K562 (cell line): Measurements from ENCODE around the gene CD6. TPM values are rescaled to one million over a fixed set of nuclear protein-coding genes. Genes with fewer than 3 reads are reported as not detected.

Experiments
- CEBPB ChIP-seq: fragments of 450-650 bp; IDR thresholded peaks from 2 replicates; pipeline ENCODE4 v1.6.1; 2016; ENCODE audit warnings: missing genetic modification characterization, missing compliant biosample characterization
- DDX20 ChIP-seq: fragments of 450-650 bp; IDR thresholded peaks from 2 replicates; pipeline ENCODE4 v1.6.1; 2016; ENCODE audit warnings: missing genetic modification characterization, low read depth, mild to moderate bottlenecking, missing compliant biosample characterization, moderate library complexity
- DPF2 ChIP-seq: fragments of 450-650 bp; IDR thresholded peaks from 2 replicates; pipeline ENCODE4 v1.6.1; 2016
- GABPB2 ChIP-seq: fragments of 250-450 bp; sonication (Bioruptor Pico); conservative IDR thresholded peaks from 2 replicates; pipeline ENCODE4 v1.5.1; 2021; ENCODE audit warnings: mild to moderate bottlenecking
- KDM1A ChIP-seq, 2 experiments: fragments of 450-650 bp; IDR thresholded peaks; 2 replicates each; pipeline ENCODE4 v1.6.1; 2016; ENCODE audit warnings: mild to moderate bottlenecking in 2 of 2
- L3MBTL2 ChIP-seq: fragments of 450-650 bp; IDR thresholded peaks from 2 replicates; pipeline ENCODE4 v1.6.1; 2016; ENCODE audit warnings: mild to moderate bottlenecking, moderate library complexity
- LARP7 ChIP-seq: fragments of 450-650 bp; IDR thresholded peaks from 2 replicates; pipeline ENCODE4 v1.6.1; 2016
- NR2C1 ChIP-seq, 2 experiments: fragments of 450-650 bp; IDR thresholded peaks; 2 replicates each; pipeline ENCODE4 v1.6.1; 2017; ENCODE audit warnings: mild to moderate bottlenecking in 2 of 2, antibody characterized with exemption in 1 of 2, inconsistent platforms in 1 of 2, missing compliant biosample characterization in 1 of 2, missing genetic modification characterization in 1 of 2
- POLR2A ChIP-seq: fragments of 450-650 bp; conservative IDR thresholded peaks from 2 replicates; pipeline ENCODE4 v1.6.1; 2016
- SMAD4 ChIP-seq: fragments of 250-450 bp; sonication (Bioruptor Pico); conservative IDR thresholded peaks from 2 replicates; pipeline ENCODE4 v1.8.0; 2021; ENCODE audit warnings: inconsistent platforms, mild to moderate bottlenecking, moderate library complexity
- TAF9B ChIP-seq: fragments of 450-650 bp; IDR thresholded peaks from 2 replicates; pipeline ENCODE4 v1.6.1; 2018; ENCODE audit warnings: mild to moderate bottlenecking; ENCODE audit not compliant: partially characterized antibody
- TEAD1 ChIP-seq, 2 experiments: fragments of 450-650 bp in 1 of 2; sonication (generic) in 1 of 2; formaldehyde crosslinking; IDR thresholded peaks; 2 replicates each; pipeline versions ENCODE4 v1.4.0 to v1.8.0; 2020 to 2022; ENCODE audit warnings: mild to moderate bottlenecking in 2 of 2, missing genetic modification reagents in 1 of 2
- ZBTB8A ChIP-seq: fragments of 450-650 bp; IDR thresholded peaks from 2 replicates; pipeline ENCODE4 v1.6.1; 2018; ENCODE audit warnings: mild to moderate bottlenecking, moderate library complexity; ENCODE audit not compliant: partially characterized antibody
- ZNF239 ChIP-seq: fragments of 250-450 bp; sonication (Bioruptor Pico); IDR thresholded peaks from 2 replicates; pipeline ENCODE4 v1.4.0; 2020; ENCODE audit warnings: mild to moderate bottlenecking
- ZNF280A ChIP-seq: fragments of 450-650 bp; IDR thresholded peaks from 2 replicates; pipeline ENCODE4 v1.6.1; 2018; ENCODE audit warnings: mild to moderate bottlenecking, low read depth; ENCODE audit not compliant: partially characterized antibody
- ZNF586 ChIP-seq: fragments of 450-650 bp; formaldehyde crosslinking; conservative IDR thresholded peaks from 2 replicates; pipeline ENCODE4 v1.4.0; 2020; ENCODE audit warnings: mild to moderate bottlenecking, moderate library complexity
- polyA plus RNA-seq, 8 experiments: library from polyadenylated mRNA; depleted of rRNA in 4 of 8; stranded (reverse) in 5 of 8; unstranded in 3 of 8; fragments of >200 nt; fragmentation: Nextera tagmentation in 2 of 8; fragmentation: Illumina TruSeq in 1 of 8; extraction: Ambion mirVana in 2 of 8; extraction: Trizol in 1 of 8; gene quantifications; 2 replicates each; pipeline versions ENCODE4 v1.2.1 to v1.2.3, GENCODE V29; 2011 to 2014; ENCODE audit warnings: inconsistent platforms in 1 of 8, missing spikeins in 1 of 8
- total RNA-seq, 7 experiments: library from RNA; depleted of rRNA in 6 of 7; stranded (reverse); fragments of >200 nt in 6 of 7; fragmentation: Illumina TruSeq in 2 of 7; extraction: Trizol in 2 of 7; gene quantifications; 2 replicates each; pipeline versions ENCODE4 v1.2.1 to v1.2.3, GENCODE V29; 2011 to 2021; ENCODE audit warnings: low replicate concordance in 1 of 7
- TF ChIP-seq, protein P1 (sequence below): sonication (generic); formaldehyde crosslinking; IDR thresholded peaks from 2 replicates; pipeline ENCODE4 v1.8.0; 2022; ENCODE audit warnings: mild to moderate bottlenecking, low read depth, missing genetic modification reagents
- TF ChIP-seq, protein P2 (sequence below): fragments of 250-450 bp; sonication (Bioruptor Pico); IDR thresholded peaks from 2 replicates; pipeline ENCODE4 v1.9.0; 2021; ENCODE audit warnings: mild to moderate bottlenecking

Gene CD6
- total and polyA plus RNA-seq, 9 of the 15 experiments (the other 6 are each of a cell fraction or from before 2014, with no cell fraction given): 0.84 TPM; not detected in 8

DNA sequence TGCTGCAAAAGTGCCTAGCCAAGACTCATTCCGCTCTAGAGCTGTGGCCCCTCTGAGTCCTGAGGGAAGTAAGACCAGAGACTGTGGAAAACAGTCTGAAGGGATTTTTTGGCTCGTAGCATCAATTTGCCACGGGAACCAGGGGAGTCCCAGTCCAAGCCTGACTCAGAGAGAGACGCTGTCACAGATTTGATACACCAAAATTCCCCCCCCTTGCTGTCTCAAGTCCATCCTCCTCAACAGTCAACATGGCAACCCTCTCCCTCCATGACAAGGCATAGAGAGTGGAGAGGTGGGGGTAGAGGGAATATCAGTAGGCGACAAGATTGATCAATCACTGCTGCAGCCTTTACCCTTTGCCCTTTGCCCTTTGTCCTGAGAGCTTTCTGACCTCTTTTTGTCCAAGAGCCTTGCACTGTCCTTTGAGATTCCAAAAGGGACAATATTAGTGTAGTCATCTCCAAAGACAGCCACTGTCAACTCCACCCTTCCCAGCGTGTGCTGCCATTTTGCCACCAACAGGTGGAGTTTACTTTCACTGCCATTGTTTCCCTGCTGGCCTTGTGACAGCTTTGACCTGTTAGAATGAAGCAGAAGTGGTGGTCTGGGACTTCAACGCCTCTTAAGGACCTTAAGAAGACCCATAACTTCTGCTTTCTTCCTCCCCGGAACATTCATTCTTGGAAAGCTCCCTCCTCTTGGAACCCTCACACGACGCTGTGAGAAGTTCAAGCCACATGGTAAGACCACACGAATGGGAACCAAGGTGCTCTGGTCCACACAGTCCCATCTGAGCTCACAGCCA lies 26.8 kb upstream of the CD6 start (continued):
- TF ChIP-seq NR2C1 (IDR thresholded peaks at IDR 0.05) (peak; percentile 81), NR2C1 (tag; IDR thresholded peaks at IDR 0.05) (peak; percentile 89), LARP7 (no peak), ZBTB8A (no peak), GABPB2 (no peak), KDM1A (IDR thresholded peaks at IDR 0.05) (peak; percentile 51 to 56; a peak in 1 of 4 replicates), ZNF239 (CRISPR knock-in tag) (no peak), DDX20 (tag) (no peak), ZNF280A (no peak), L3MBTL2 (0 out of 2 replicates have a peak, but pooled peaks have one; percentile 36), DPF2 (no peak), CEBPB (tag) (no peak), SMAD4 (no peak), TEAD1 (CRISPR knock-in tag; IDR thresholded peaks at IDR 0.05) (no peak), TAF9B (no peak), POLR2A (no peak), ZNF586 (CRISPR knock-in tag) (no peak)
- TF ChIP-seq, protein P1, sequence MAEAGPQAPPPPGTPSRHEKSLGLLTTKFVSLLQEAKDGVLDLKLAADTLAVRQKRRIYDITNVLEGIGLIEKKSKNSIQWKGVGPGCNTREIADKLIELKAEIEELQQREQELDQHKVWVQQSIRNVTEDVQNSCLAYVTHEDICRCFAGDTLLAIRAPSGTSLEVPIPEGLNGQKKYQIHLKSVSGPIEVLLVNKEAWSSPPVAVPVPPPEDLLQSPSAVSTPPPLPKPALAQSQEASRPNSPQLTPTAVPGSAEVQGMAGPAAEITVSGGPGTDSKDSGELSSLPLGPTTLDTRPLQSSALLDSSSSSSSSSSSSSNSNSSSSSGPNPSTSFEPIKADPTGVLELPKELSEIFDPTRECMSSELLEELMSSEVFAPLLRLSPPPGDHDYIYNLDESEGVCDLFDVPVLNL (CRISPR knock-in tag): no peak
- TF ChIP-seq, protein P2, sequence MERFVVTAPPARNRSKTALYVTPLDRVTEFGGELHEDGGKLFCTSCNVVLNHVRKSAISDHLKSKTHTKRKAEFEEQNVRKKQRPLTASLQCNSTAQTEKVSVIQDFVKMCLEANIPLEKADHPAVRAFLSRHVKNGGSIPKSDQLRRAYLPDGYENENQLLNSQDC (CRISPR knock-in tag): no peak
- TF ChIP-seq, all 486 proteins: peak for 11
